GM18511 (cell line): ENCODE results near the gene CCDC34.

Experiments used
- ATAC-seq: cut with Tn5 transposase; IDR thresholded peaks from one replicate; pipeline ENCODE4 v1.9.1; 2021; ENCODE audit warnings: mild to moderate bottlenecking, moderate library complexity; ENCODE audit not compliant: unreplicated experiment

CCDC34 gene

DNA sequence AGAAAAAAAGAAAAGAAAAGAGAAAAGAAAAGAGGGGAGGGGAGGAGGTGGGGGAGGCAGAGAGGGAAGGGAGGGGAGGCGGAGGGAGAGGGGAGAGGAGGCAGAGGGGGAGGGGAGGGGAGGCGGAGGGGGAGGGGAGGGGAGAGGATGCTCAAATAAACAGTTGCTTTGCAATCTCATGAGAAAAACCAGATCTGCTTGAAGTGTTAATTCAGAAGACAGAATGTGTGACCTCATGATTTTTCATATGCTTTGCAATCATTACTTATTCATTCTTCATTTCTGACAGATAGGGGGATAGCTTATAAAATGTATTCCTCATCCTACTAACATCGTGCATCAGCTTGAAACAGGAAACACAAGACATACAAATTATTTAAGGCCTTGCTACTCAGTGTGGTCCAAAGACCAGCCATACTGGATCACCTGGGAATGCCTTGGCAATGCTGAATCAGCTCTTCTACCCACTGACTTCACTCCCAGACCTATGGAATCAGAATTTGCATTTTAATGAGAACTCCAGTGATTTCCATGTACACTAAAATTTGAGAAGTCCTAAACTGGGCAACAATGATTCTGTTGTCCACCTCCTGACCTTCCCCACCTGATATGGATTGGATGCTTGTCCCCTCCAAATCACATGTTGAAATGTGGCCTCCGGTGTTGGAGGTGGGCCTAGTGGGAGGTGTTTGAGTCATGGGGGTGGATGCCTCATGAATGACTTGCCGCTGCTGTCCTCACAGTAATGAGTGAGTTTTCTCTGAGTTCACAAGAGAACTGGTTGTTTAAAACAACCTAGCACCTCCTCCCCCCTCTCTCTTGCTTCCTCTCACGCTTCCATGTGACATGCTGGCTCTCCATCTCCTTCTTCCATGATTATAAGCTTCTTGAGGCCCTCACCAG is 69.2 kb downstream of the CCDC34 start:
- ATAC-seq: no peak

DNA sequence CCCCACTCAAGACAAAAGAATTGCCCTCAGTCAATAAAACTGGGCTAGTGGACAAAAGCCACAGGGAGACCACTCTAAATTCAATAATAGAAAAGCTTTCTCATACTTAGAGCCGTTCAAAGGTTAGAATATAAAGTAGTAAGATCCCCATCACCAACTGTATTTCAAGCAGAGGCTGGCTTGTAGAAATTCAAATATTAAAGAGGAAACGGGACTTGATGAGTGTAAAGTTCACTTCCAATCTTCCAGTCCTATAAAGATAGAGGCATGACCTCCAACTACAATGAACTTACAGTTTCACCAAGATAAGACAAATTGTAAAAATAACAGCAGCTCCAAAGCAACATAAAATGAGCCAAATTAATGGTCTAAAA is 70.4 kb downstream of the CCDC34 start:
- ATAC-seq: no peak

DNA sequence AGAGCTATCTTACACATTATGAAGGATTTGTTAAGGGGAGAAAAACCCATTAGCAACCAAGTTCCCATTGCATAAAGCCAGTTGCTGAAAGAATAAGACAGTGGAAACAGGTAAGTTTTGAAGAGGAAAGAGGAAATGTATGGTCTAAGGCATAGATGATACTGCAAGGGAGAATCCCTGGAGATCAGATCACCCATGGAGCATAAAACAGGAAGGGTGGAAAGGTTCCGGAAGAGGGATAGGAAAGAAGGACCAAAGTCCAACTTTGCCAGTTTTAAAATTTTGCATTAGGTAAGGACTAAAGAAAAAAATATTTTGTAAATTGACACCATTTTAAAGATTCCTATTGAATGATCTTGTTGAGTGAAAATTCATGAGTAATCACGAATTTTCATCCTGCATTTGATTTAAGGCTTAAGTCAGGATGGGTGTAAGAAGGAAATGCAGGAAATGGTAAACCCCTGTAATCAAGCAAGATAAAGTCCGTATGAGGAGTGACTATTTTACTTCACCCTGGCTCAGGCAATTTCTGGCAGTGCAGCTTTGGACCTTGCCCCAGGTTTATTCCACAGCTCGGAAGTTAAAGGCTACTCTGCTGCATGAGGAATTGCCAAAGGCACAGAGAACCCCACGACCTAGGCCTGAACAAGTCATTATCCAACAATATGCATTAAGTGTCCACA is 70.9 kb downstream of the CCDC34 start:
- ATAC-seq: no peak

DNA sequence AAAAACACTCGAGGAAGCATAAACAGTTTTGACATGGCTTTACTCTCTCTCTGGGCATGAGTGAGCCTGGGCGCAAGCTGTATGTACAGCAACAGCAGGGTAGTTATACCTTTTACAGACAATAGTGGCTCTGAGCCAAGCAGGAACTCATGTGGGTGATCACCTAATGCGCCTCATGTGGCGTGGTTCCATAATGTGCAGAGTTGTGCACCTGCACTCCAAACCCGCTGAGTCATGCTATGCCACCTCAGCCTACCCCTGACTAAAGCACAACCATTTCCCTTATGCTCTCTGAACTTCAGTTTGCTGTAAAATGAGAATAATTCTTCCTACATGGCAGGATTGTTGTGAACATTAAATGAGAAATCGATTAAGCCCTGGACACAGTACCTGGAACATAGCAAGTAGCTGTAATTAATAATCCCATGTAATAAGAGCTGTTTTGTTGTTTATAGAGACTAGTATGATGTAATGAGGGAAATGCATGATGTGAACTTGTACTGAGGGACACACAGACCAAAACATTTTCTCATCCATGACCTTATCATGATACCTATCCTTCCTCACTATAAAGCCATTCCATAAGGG is 71.6 kb downstream of the CCDC34 start:
- ATAC-seq: no peak

DNA sequence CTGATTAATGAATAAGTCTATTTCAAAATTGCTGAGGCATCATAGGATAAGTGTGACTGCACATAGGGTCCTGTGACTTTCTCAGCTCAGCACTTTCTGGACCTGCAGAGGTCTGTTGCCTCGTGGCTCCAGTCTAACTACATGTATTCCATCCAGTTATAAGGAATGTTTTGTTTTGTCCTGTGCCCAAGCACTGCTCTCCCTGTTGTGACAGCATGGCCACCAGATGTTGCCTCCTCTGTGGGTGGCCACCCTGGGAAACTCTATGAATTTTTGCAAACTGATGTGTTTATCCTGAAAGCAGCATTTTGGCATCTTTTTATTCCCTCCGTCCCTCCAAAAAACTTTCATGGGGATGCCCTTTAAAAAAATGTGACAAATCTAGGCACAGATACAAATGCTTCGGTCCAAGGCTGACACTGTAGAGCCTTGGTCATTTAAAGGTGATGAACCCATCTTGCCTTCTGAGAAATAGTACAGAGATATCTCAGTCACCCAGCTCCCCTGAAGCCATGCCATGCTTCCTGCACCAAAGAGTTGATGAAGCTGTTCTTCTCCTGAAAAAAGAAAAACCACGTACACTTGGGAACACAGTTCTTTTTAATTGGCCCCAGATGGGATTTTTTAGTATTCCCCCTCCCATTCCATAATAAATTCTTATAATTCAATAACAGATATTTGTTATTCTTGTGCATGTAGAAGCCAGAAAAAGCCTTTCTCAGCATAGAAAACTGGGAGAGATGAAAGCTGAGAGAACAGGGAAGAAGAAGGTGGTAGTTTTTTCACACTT is 72.6 kb downstream of the CCDC34 start:
- no peak for ATAC-seq
